Thoracic aorta (tissue), 2 donors: ENCODE results near the gene EIF2A. TPM values are rescaled to one million over a fixed set of nuclear protein-coding genes. Genes with fewer than 3 reads are reported as not detected.

Source experiments
- ATAC-seq: fragments of 150-250 bp; one replicate; pipeline ENCODE4 v1.8.0; 2017; ENCODE audit warnings: low read depth; ENCODE audit not compliant: insufficient number of reproducible peaks, low FRiP score
- DNase-seq: peaks from one replicate; pipeline ENCODE4 v3.0.0-alpha.2; 2020; ENCODE audit warnings: low spot score
- H3K27ac ChIP-seq, 2 donors: fragments of 200-600 bp; sonication (generic); 1 replicate in 1 of 2; 2 replicates in 1 of 2; pipeline ENCODE4 v1.5.1; 2016; ENCODE audit warnings: mild to moderate bottlenecking in 2 of 2, moderate library complexity in 2 of 2
- H3K27me3 ChIP-seq: fragments of 200-600 bp; sonication (generic); replicated peaks from 2 replicates; pipeline ENCODE4 v1.6.0; 2016; ENCODE audit warnings: mild to moderate bottlenecking; ENCODE audit not compliant: insufficient read depth
- H3K36me3 ChIP-seq: fragments of 200-600 bp; sonication (generic); one replicate; pipeline ENCODE4 v1.5.1; 2016
- H3K4me1 ChIP-seq, 2 donors: fragments of 200-600 bp; sonication (generic); 1 replicate in 1 of 2; 2 replicates in 1 of 2; pipeline versions ENCODE4 v1.5.1 to v1.6.0; 2016; ENCODE audit warnings: low read depth in 2 of 2, mild to moderate bottlenecking in 1 of 2; ENCODE audit not compliant: control insufficient read depth in 1 of 2
- H3K4me3 ChIP-seq: fragments of 200-600 bp; sonication (generic); 2 replicates; pipeline ENCODE4 v1.5.1; 2016; ENCODE audit warnings: mild to moderate bottlenecking
- H3K9me3 ChIP-seq: fragments of 200-600 bp; sonication (generic); 2 replicates; pipeline ENCODE4 v1.5.1; 2016
- total RNA-seq, 2 donors: library from RNA; depleted of rRNA; stranded (reverse); fragments of >200 nt; gene quantifications; one replicate each; pipeline versions ENCODE4 v1.1.0 to v1.2.3, GENCODE V29; 2016
- TF ChIP-seq, protein P1 (sequence below): fragments of 200-600 bp; sonication (generic); IDR thresholded peaks from one replicate; pipeline ENCODE4 v1.5.1; 2019; ENCODE audit warnings: antibody characterized with exemption

Gene EIF2A
- total RNA-seq, 2 donors from 2014 or later: 124 to 173 TPM

DNA sequence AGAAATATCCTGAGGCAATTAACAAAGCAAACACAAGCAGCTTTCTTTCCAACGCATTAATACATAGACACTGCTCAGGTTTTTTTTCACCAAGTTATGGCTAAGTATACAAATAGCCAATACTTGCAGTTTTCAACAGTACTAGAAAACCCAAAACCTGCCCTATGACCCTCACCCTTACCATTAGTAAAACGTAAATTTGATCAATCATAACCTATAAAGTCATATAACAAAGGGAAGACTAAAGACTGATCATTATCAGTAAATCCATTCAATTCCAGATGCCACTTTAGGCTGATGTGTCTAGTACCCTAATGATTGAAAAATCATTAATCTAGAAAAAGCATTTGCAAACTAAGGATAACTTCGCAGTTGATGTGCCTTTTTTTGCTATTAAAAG lies 3.5 kb upstream of the EIF2A start:
- Histone ChIP-seq H3K27me3 (no peaks in the 10 kb centered on the region), H3K4me3 (no peak overlapping the region), H3K4me1 (peaks cover 34 to 43% of the 10 kb centered on the region in 2 donors), H3K36me3 (peaks cover 8% of the 10 kb centered on the region), H3K27ac (no peak overlapping the region), H3K9me3 (no peaks in the 10 kb centered on the region)
- TF ChIP-seq, protein P1, sequence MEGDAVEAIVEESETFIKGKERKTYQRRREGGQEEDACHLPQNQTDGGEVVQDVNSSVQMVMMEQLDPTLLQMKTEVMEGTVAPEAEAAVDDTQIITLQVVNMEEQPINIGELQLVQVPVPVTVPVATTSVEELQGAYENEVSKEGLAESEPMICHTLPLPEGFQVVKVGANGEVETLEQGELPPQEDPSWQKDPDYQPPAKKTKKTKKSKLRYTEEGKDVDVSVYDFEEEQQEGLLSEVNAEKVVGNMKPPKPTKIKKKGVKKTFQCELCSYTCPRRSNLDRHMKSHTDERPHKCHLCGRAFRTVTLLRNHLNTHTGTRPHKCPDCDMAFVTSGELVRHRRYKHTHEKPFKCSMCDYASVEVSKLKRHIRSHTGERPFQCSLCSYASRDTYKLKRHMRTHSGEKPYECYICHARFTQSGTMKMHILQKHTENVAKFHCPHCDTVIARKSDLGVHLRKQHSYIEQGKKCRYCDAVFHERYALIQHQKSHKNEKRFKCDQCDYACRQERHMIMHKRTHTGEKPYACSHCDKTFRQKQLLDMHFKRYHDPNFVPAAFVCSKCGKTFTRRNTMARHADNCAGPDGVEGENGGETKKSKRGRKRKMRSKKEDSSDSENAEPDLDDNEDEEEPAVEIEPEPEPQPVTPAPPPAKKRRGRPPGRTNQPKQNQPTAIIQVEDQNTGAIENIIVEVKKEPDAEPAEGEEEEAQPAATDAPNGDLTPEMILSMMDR: no peak
- ATAC-seq (no peak), DNase-seq (no peak)

DNA sequence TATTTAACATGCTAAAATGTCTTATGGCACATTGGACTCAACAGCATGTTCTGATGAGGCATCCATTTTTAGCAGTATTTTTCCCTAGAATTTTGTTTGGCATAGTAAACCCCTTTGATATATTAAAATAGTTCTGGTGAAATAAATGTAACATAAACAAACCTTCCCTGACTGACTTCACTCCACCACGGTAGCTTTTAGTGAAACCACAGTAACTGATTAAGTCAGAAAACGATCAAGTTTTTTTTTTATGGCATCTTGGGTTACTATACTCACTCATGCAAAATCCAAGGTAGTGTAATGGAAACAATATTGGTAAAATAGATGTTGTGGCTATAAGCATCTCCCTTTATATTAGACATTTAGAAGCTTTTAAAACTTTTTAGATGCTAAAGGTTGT lies 3.1 kb upstream of the EIF2A start:
- H3K36me3 ChIP-seq: peaks cover 8% of the 10 kb centered on the region
- peak overlapping the region in 1 of 2 donors; percentile 100 for H3K27ac ChIP-seq
- no peak for ATAC-seq
- DNase-seq: no peak
- peaks cover 37 to 46% of the 10 kb centered on the region in 2 donors for H3K4me1 ChIP-seq
- TF ChIP-seq, protein P1: no peak
- H3K9me3 ChIP-seq: no peaks in the 10 kb centered on the region
- no peaks in the 10 kb centered on the region for H3K27me3 ChIP-seq
- H3K4me3 ChIP-seq: no peak overlapping the region

DNA sequence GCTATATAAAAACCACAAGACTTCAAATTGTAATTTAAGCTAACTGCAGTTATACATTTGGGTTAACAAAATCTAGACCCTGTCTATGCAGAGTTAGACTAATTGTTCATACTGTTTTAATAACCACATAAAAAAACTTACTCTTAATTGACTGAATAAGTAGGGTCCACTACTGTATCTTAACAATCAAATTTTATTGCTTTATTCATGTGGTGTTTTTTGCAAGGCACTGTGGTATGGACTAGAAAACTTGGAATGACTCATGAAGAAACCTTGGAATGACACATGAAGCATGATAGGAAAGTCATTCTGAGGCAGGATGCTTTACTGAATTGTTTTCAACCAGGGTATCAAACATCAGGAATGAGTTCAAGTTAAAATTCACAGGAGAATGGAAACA lies 2.5 kb upstream of the EIF2A start:
- H3K4me1 ChIP-seq: peaks cover 37 to 46% of the 10 kb centered on the region in 2 donors
- TF ChIP-seq, protein P1: no peak
- peaks cover 8% of the 10 kb centered on the region for H3K36me3 ChIP-seq
- H3K9me3 ChIP-seq: no peaks in the 10 kb centered on the region
- H3K4me3 ChIP-seq: peak overlapping the region; percentile 98
- H3K27me3 ChIP-seq: no peaks in the 10 kb centered on the region
- DNase-seq: no peak
- H3K27ac ChIP-seq: peak overlapping the region in 1 of 2 donors; percentile 100
- ATAC-seq: no peak

DNA sequence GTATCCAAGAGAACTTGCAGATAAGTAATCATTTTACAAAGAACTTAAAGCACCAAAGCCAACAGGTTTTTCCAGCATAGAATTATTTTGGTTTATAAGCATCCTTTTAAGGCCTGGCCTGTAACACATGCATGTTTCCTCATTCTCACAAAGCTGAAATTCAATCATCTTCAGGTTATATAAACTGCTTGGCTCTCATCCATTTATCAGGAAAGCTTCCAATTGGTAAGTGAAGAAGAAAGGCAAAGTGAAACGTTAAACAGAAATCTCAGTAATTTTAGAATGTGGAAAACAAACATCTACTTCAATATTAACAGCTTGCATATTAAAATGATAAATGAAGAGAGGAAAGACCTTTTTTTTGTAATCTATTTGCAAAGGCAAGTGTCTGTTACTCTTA lies 1.9 kb upstream of the EIF2A start:
- Histone ChIP-seq H3K4me1 (peaks cover 37 to 46% of the 10 kb centered on the region in 2 donors), H3K27ac (peak overlapping the region in 1 of 2 donors; percentile 100), H3K4me3 (peak overlapping the region; percentile 98), H3K9me3 (no peaks in the 10 kb centered on the region), H3K27me3 (no peaks in the 10 kb centered on the region), H3K36me3 (peaks cover 8% of the 10 kb centered on the region)
- TF ChIP-seq, protein P1: no peak
- ATAC-seq (no peak), DNase-seq (no peak)

DNA sequence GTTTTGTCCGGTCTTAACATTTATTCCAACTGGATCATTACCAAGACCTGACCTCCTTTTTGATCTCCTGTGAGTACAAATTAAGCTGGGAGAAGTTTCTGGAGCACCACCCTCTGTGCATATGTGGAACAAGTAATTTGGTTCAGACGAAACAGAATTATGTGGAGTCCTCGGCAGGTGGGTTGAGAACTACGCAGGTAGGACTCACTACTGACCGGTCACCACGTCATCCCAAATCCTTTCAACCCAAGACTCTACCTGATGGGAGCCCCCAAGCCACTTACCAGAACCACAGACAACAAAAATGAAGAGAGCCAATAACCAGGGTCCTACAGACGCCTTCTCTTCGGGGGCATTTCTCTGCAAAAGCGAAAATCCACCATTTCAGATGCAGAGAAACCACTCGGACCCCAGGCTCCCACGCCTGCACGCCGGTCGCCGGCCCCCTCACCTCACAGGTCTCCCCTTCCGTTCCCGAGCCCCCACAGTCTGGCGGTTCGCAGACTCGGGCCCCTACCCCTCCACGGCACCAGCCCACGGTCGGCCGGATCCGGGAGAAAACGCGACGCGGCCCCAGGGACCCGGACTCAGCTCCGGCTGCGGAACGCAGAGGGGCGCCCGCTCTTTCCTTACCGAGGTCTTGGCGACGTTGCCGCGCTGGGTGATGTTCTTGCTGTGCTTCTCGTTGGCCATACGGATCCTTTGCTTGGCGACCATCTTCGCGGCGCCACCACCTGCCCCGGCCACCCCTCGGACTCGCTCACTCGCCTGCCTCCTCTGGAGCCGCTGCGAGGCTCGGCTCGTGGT lies 965 bp upstream of the EIF2A start:
- no peak for ATAC-seq

More for the DNA sequence above, 965 bp upstream of the EIF2A start:
- peaks cover 8% of the 10 kb centered on the region for H3K36me3 ChIP-seq
- DNase-seq: peak; percentile 9
- H3K27ac ChIP-seq: peak overlapping the region; percentile 98 to 100
- peak overlapping the region; percentile 98 for H3K4me3 ChIP-seq
- no peaks in the 10 kb centered on the region for H3K9me3 ChIP-seq
- H3K27me3 ChIP-seq: no peaks in the 10 kb centered on the region
- TF ChIP-seq, protein P1: no peak
- H3K4me1 ChIP-seq: peaks cover 37 to 46% of the 10 kb centered on the region in 2 donors
